Transverse colon (tissue), 4 donors: ENCODE data around the gene HOXA10. TPM values are rescaled to one million over a fixed set of nuclear protein-coding genes. Genes with fewer than 3 reads are reported as not detected.

ENCODE experiments used
- DNase-seq: peaks from one replicate; pipeline ENCODE4 v3.0.0-alpha.2; 2019
- H3K27ac ChIP-seq, 4 donors: fragments of 200-600 bp; sonication (generic); 2 replicates each; pipeline ENCODE4 v1.5.1; 2016 to 2018; ENCODE audit warnings: inconsistent platforms in 4 of 4
- H3K27me3 ChIP-seq: fragments of 200-600 bp; sonication (generic); 2 replicates; pipeline ENCODE4 v1.5.1; 2017; ENCODE audit warnings: inconsistent platforms
- H3K36me3 ChIP-seq, 4 donors: fragments of 200-600 bp; sonication (generic); 2 replicates each; pipeline ENCODE4 v1.5.1; 2017 to 2019; ENCODE audit warnings: inconsistent platforms in 4 of 4
- H3K4me1 ChIP-seq, 4 donors: fragments of 200-600 bp; sonication (generic); 2 replicates each; pipeline ENCODE4 v1.5.1; 2017 to 2020; ENCODE audit warnings: inconsistent platforms in 4 of 4
- H3K4me3 ChIP-seq, 4 donors: fragments of 200-600 bp; sonication (generic); 1 replicate in 1 of 4; 2 replicates in 3 of 4; pipeline versions ENCODE4 v1.5.1 to v1.6.1; 2017 to 2019; ENCODE audit warnings: inconsistent platforms in 4 of 4
- H3K9me3 ChIP-seq, 2 donors: fragments of 200-600 bp; sonication (generic); 2 replicates each; pipeline ENCODE4 v1.5.1; 2017 to 2019; ENCODE audit warnings: inconsistent platforms in 2 of 2
- EP300 ChIP-seq: sonication (generic); formaldehyde crosslinking; IDR thresholded peaks from one replicate; pipeline ENCODE4 v1.6.1; 2017; ENCODE audit warnings: antibody characterized with exemption, low read depth
- POLR2A ChIP-seq: fragments of 450-650 bp; IDR thresholded peaks from one replicate; pipeline ENCODE4 v1.6.1; 2016; ENCODE audit warnings: antibody characterized with exemption, mild to moderate bottlenecking, moderate library complexity
- POLR2AphosphoS5 ChIP-seq, 3 donors: sonication (generic); formaldehyde crosslinking; IDR thresholded peaks; one replicate each; pipeline ENCODE4 v1.6.1; 2016; ENCODE audit warnings: antibody characterized with exemption in 3 of 3
- WGBS, 2 donors: methylation state at CpG; one replicate each; pipeline ENCODE4 v1.1.5; 2018; ENCODE audit warnings: low coverage in 1 of 2; 5-methylcytosine and 5-hydroxymethylcytosine counted together
- in situ Hi-C, 4 donors: fragments of 200-750 bp; cut with MboI; loops; one replicate each; pipeline versions ENCODE4 v1.15.0 to v1.15.1; 2017; ENCODE audit warnings: low sequenced_read_pairs in 3 of 4, low pct_ligation_motif_present in 1 of 4, low pct_unique_long_range_greater_than_20kb in 1 of 4
- intact Hi-C: fragments of 100-400 bp; cut with DNase I; formaldehyde crosslinking; loops from one replicate; pipeline ENCODE4 v1.15.1; 2023; ENCODE audit warnings: low total_unique reads
- total RNA-seq, 4 donors: library from RNA; depleted of rRNA; stranded (reverse); fragments of >200 nt; gene quantifications; one replicate each; pipeline ENCODE4 v1.1.0, GENCODE V29; 2016
- TF ChIP-seq, protein P1 (sequence below), 5 experiments: fragments of 200-600 bp in 3 of 5; fragments of 450-650 bp in 2 of 5; sonication (generic) in 3 of 5; IDR thresholded peaks; 1 replicate in 2 of 5; 2 replicates in 3 of 5; pipeline ENCODE4 v1.5.1; 2016 to 2017; ENCODE audit warnings: antibody characterized with exemption in 5 of 5, inconsistent platforms in 3 of 5, mild to moderate bottlenecking in 2 of 5, moderate library complexity in 1 of 5

The HOXA10 gene
- total RNA-seq, 4 donors from 2014 or later, result 19.8 to 68.9 (median 36.4) TPM

DNA sequence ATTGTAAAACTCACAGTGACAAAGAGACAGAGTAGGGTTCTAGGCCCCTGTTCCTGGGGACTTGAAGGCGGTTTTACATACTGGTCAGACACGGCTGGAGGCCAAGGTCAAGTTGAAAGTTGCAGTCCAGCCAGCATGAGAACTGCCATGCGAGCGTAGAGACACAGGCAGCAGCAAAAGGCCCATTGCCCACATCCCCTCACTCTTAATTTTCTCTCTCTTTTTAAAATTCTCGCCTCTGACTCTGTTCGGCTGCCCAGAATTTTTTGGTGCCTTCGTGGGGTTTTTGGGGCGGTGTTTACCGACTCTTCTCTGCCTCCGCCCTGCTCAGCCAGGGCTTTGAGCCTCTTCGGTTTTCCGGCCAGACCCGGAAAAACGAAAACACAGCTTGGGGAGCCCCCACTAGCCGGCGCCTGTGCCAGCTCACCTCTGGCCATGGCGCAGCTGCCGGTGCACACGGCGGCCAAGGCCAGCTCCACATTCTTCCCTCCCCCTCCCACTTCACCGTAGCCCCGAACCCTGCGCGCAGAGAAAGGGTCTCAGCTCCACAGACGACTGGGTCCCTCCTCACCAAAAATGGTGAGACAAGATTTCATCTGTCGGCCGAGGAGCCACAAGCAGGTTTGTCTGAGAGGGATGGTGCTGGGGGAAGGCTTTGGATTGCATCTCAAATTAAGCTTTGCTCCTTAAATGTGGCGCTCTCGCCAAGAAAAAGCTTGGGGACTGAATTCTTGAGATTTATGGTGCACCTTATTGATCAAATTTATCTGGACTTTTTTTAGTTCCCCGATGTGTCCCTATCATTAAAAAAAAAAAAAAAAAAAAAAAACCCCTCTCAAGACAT is 28.1 kb upstream of the HOXA10 start:
- no peaks in the 10 kb centered on the region for H3K9me3 ChIP-seq
- DNase-seq, result no peak
- H3K27me3 ChIP-seq, result peaks cover 91% of the 10 kb centered on the region
- peaks cover 4 to 33% (median 14%) of the 10 kb centered on the region in 4 donors for H3K4me1 ChIP-seq
- in situ Hi-C loops, result loop anchor here (10.0 to 25.0 kb wide), 7 partner anchors 373 to 810 kb away; no protein-coding TSS in a partner anchor
- peak overlapping the region in 3 of 4 donors; percentile 57 to 73 (median 59) for H3K4me3 ChIP-seq
- WGBS, 2 donors, result 32 to 65% methylated on average over 4 to 30 of the region's 30 CpGs
- peak overlapping the region; percentile 76 to 99 (median 96) for H3K27ac ChIP-seq
- intact Hi-C loops, result loop anchor here (10.0 kb wide), 1 partner anchor 373 kb away; no protein-coding TSS in a partner anchor
- TF ChIP-seq POLR2A, result no peak
- TF ChIP-seq, protein P1, sequence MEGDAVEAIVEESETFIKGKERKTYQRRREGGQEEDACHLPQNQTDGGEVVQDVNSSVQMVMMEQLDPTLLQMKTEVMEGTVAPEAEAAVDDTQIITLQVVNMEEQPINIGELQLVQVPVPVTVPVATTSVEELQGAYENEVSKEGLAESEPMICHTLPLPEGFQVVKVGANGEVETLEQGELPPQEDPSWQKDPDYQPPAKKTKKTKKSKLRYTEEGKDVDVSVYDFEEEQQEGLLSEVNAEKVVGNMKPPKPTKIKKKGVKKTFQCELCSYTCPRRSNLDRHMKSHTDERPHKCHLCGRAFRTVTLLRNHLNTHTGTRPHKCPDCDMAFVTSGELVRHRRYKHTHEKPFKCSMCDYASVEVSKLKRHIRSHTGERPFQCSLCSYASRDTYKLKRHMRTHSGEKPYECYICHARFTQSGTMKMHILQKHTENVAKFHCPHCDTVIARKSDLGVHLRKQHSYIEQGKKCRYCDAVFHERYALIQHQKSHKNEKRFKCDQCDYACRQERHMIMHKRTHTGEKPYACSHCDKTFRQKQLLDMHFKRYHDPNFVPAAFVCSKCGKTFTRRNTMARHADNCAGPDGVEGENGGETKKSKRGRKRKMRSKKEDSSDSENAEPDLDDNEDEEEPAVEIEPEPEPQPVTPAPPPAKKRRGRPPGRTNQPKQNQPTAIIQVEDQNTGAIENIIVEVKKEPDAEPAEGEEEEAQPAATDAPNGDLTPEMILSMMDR (IDR thresholded peaks at IDR 0.05), result no peak
- no peak for TF ChIP-seq EP300
- TF ChIP-seq POLR2AphosphoS5 (IDR thresholded peaks at IDR 0.05), result no peak
- H3K36me3 ChIP-seq, result no peaks in the 10 kb centered on the region

DNA sequence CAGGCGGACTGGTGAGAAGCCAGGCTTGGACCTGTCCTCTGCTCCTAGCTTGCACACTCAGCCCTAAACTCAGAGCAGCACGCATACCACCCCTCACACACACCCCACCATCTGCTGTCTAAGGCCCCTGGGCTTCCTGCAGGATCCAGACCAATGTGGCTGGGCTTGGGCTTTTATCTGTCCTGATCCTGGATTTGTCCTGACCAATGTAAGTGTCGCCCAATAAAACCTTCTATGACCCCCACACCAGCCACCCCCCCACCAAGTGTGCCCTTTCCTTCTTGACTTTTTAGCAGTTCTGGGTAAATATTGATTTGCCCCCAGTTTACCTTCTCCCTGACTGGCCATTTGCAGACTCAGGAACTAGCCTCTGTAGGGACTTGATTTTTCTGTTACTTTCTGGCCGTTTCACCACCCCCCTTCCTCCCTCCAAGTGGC is 27.5 kb upstream of the HOXA10 start:
- in situ Hi-C loops, result loop anchor here (10.0 to 25.0 kb wide), 7 partner anchors 373 to 811 kb away; no protein-coding TSS in a partner anchor
- Histone ChIP-seq H3K4me3 (peak overlapping the region in 3 of 4 donors; percentile 57 to 73 (median 59)), H3K27ac (peak overlapping the region; percentile 76 to 99 (median 96)), H3K9me3 (no peaks in the 10 kb centered on the region), H3K27me3 (peaks cover 91% of the 10 kb centered on the region), H3K36me3 (no peaks in the 10 kb centered on the region), H3K4me1 (peaks cover 4 to 32% (median 13%) of the 10 kb centered on the region in 4 donors)
- no peak for DNase-seq
- TF ChIP-seq POLR2A (peak; percentile 51), EP300 (no peak)
- WGBS, 2 donors, result 27% methylated on average over 4 of the region's 4 CpGs; no CpG with 5 or more reads in 1 of the 2 donors
- intact Hi-C loops, result loop anchor here (10.0 kb wide), 1 partner anchor 373 kb away; no protein-coding TSS in a partner anchor

DNA sequence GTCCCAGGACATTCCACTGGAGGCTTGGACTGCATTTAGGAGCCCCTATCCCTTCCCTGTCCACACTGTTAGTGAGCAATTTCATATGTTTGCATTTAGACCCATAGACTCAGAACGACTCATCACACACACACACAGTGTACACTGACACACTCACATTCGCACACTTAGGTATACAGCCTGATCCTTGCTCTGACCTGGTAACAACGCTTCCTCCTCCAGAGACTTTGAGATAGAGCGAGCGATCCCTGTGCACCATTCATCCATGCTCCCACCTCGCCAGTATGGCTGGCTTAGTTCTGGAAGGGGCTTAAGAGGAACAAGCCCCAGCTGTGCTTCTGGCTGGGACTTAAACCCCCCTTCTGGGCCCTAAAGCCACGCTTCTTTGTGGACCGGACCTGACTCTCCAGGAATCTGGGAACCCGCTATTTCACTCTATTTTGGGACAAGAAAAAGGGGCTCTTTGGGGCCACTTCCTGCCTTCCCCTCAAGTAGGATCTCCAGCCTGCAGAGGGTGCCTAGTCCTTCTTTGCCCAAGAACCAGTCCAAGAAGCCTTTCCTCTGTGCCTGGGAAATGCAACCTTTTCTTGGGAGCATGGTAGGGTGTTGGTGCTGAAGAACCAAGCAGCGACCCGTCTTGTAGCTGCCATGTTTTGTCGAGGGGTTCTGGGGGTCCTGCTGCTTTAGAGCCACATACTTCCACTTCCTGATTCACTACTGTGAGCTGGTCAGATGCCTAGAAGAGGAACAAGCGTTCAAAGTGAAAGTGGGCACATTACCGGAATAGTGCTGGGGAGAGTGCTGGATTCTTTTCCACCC is 26.9 kb upstream of the HOXA10 start:
- no peaks in the 10 kb centered on the region for H3K36me3 ChIP-seq
- H3K4me3 ChIP-seq, result peak overlapping the region; percentile 40 to 73 (median 58)
- TF ChIP-seq, protein P1 (IDR thresholded peaks at IDR 0.05), result no peak
- TF ChIP-seq EP300 (no peak), POLR2A (peak; percentile 7), POLR2AphosphoS5 (IDR thresholded peaks at IDR 0.05) (peak in 2 of 3 donors; percentile 43 to 81)
- intact Hi-C loops (loop anchor here (10.0 kb wide), 1 partner anchor 374 kb away; no protein-coding TSS in a partner anchor), in situ Hi-C loops (loop anchor here (10.0 to 25.0 kb wide), 7 partner anchors 374 to 811 kb away; no protein-coding TSS in a partner anchor)
- no peak for DNase-seq
- H3K9me3 ChIP-seq, result no peaks in the 10 kb centered on the region
- 0 to 25% methylated on average over 3 to 14 of the region's 14 CpGs for WGBS, 2 donors
- H3K27me3 ChIP-seq, result peaks cover 89% of the 10 kb centered on the region
- H3K27ac ChIP-seq, result peak overlapping the region; percentile 76 to 99 (median 96)
- H3K4me1 ChIP-seq, result peaks cover 4 to 32% (median 12%) of the 10 kb centered on the region in 4 donors
